HG03558 (cell line): ENCODE results near the gene KIAA0408.
"Not testable (repeated sequence)": the region's sequence is repeated elsewhere in the genome, so short reads cannot be mapped to it uniquely, and the experiment has no call there.

Source experiments
- ATAC-seq: cut with Tn5 transposase; IDR thresholded peaks from one replicate; pipeline ENCODE4 v1.9.1; 2021; ENCODE audit warnings: moderate number of reproducible peaks; ENCODE audit not compliant: unreplicated experiment; ENCODE audit errors: extremely low read depth

The KIAA0408 gene

GRCh38 chr6:127464161-127464880 lies 5.1 kb upstream of the KIAA0408 start:
- no peak for ATAC-seq

- no peak for ATAC-seq
Observed at GRCh38 chr6:127463056-127463455, 3.9 kb upstream of the KIAA0408 start.

GRCh38 chr6:127462376-127462775 lies 3.2 kb upstream of the KIAA0408 start:
- no peak for ATAC-seq

- ATAC-seq: no peak
Observed at GRCh38 chr6:127460465-127460864, 1.3 kb upstream of the KIAA0408 start.

- ATAC-seq: no peak
Observed at GRCh38 chr6:127458817-127459216, 372 bp downstream of the KIAA0408 start.

- no peak for ATAC-seq
Observed at GRCh38 chr6:127458222-127458621, 967 bp downstream of the KIAA0408 start.

GRCh38 chr6:127457456-127458064 lies 1.6 kb downstream of the KIAA0408 start:
- ATAC-seq: no peak

- ATAC-seq: no peak
Observed at GRCh38 chr6:127456465-127456864, 2.7 kb downstream of the KIAA0408 start.

- no peak for ATAC-seq
Observed at GRCh38 chr6:127453845-127454619, 5.2 kb downstream of the KIAA0408 start.

- no peak for ATAC-seq
Observed at GRCh38 chr6:127452803-127453202, 6.4 kb downstream of the KIAA0408 start.

GRCh38 chr6:127451388-127451787 lies 7.8 kb downstream of the KIAA0408 start:
- no peak for ATAC-seq

- ATAC-seq: no peak
Observed at GRCh38 chr6:127447780-127448179, 11.4 kb downstream of the KIAA0408 start.

- ATAC-seq: no peak
Observed at GRCh38 chr6:127446356-127446755, 12.8 kb downstream of the KIAA0408 start.

GRCh38 chr6:127441881-127442280 lies 17.3 kb downstream of the KIAA0408 start:
- ATAC-seq: no peak

GRCh38 chr6:127439718-127440117 lies 19.5 kb downstream of the KIAA0408 start:
- ATAC-seq: no peak

GRCh38 chr6:127436578-127437110 lies 22.5 kb downstream of the KIAA0408 start:
- no peak for ATAC-seq

GRCh38 chr6:127435626-127436220 lies 23.5 kb downstream of the KIAA0408 start:
- ATAC-seq: no peak

- ATAC-seq: no peak
Observed at GRCh38 chr6:127434651-127435050, 24.5 kb downstream of the KIAA0408 start.

- ATAC-seq: not testable (repeated sequence)
Observed at GRCh38 chr6:127428562-127428961, 30.6 kb downstream of the KIAA0408 start.

GRCh38 chr6:127423921-127424320 lies 35.3 kb downstream of the KIAA0408 start:
- no peak for ATAC-seq

- not testable (repeated sequence) for ATAC-seq
Observed at GRCh38 chr6:127421164-127421563, 38.0 kb downstream of the KIAA0408 start.
